ENCODE results near the gene CD99. TPM values are rescaled to one million over a fixed set of nuclear protein-coding genes. Genes with fewer than 3 reads are reported as not detected.

The CD99 gene, protein sequence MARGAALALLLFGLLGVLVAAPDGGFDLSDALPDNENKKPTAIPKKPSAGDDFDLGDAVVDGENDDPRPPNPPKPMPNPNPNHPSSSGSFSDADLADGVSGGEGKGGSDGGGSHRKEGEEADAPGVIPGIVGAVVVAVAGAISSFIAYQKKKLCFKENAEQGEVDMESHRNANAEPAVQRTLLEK
- total RNA-seq (2014; rRNA removed; shearing (Covaris generic)): 463 and 527 TPM in 2 replicates

DNA sequence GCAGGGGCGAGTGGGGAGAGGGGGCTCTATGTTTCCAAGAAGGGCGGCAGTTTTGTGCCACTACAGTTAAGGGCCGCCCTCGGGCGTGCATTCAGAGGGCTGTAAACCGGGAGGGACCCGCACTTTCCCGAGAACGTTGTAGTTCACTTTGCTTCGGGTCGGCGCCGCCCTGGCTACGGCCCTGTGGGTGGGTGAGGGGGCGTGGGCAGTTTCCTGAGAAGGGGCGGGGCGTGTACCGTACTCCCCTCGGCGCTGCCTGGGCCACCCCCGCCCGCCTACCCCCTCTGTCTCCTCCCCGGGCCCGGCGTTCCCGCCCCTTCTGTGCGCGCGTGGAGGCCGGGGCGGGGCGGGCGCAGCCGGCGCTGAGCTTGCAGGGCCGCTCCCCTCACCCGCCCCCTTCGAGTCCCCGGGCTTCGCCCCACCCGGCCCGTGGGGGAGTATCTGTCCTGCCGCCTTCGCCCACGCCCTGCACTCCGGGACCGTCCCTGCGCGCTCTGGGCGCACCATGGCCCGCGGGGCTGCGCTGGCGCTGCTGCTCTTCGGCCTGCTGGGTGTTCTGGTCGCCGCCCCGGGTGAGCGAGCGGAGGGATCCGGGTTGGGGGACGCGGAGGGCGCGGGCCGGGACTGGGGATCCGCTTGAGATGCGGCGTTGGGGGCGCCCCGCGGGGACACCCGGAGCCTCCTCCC lies at the start of gene CD99:
CD99 (plus strand) TSS at position 440 of the 687 bp plus-strand sequence; CDS start at position 506, 66 bp downstream.
- peak within 1 kb of the TSS; percentile 73 for H3K27ac ChIP-seq
- no peaks in the 10 kb centered on the region for H3K27me3 ChIP-seq (replicated peaks)
- H3K36me3 ChIP-seq: peaks cover 31% of the 10 kb centered on the region
- DNase-seq (ENCODE audit: low read depth in 1 of 2, low spot score in 2 of 2): peak; percentile 83 to 94
- no peaks in the 10 kb centered on the region for H3K9me3 ChIP-seq (replicated peaks)
- peaks cover 36% of the 10 kb centered on the region for H3K4me1 ChIP-seq (replicated peaks)
- peak within 1 kb of the TSS; percentile 94 for H3K4me3 ChIP-seq

DNA sequence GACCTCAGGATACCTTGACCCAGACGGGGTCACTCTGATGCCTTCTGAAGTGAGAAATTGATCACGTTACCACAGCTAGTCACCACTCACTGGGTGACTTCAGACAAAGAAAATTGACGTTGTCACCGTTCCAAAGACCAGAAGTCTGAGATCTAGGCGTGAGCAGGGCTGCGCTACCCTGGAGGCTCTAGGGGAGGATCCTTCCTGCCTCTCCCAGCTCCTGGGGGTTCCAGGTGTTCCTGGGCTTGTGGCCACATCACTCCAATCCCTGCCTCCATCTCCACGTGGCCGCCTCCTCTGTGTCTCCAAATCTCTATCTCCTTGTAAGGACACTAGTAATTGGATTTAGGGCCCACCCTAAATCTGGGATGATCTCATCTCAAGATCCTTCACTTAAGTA lies 48.9 kb upstream of the CD99 start:
- Histone ChIP-seq H3K36me3 (0 out of 2 replicates have a peak, but pooled peaks cover 4% of the 10 kb centered on the region), H3K4me1 (replicated peaks) (no peaks in the 10 kb centered on the region), H3K4me3 (no peak overlapping the region), H3K27ac (no peak overlapping the region), H3K9me3 (replicated peaks) (no peaks in the 10 kb centered on the region), H3K27me3 (replicated peaks) (no peaks in the 10 kb centered on the region)
- DNase-seq (ENCODE audit: low read depth in 1 of 2, low spot score in 2 of 2): no peak

DNA sequence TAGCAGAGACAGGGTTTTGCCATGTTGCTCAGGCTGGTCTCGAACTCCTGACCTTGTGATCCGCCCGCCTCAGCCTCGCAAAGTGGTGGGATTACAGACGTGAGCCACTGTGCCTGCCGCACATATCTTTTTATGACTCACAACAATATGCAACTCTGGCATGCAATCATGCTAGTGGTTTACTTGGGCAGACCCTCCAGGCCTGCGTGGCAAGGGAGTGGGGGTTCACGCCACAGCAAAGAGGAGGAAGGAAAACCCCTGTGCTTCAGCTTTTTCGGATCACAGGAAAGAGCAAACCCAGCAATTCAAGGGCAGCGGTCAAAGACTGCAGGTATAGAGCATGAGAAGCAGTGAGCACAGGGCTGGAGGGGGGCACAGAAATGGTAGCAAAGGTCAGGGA lies 48.3 kb upstream of the CD99 start:
- Histone ChIP-seq H3K9me3 (replicated peaks) (no peaks in the 10 kb centered on the region), H3K36me3 (0 out of 2 replicates have a peak, but pooled peaks cover 4% of the 10 kb centered on the region), H3K4me1 (replicated peaks) (no peaks in the 10 kb centered on the region), H3K27me3 (replicated peaks) (no peaks in the 10 kb centered on the region), H3K4me3 (no peak overlapping the region), H3K27ac (no peak overlapping the region)
- no peak for DNase-seq (ENCODE audit: low read depth in 1 of 2, low spot score in 2 of 2)

DNA sequence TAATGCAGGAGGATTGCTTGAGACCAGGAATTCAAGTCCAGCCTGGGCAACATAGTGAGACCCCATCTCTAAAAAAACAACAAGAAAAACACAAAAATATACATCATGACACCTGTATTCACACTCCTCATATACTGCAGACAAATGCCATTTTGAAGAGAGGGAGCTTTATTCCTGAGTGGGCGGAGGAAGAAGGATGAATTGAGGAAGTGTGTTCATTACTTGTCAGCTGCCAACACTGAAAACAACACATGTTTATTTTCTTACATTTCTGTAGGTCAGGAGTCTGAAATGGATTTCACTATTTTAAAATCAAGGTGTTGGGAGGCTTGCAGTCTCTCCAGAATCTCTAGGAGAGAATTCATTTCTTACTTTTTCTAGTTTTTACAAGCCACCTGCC lies 47.2 kb upstream of the CD99 start:
- H3K36me3 ChIP-seq: 0 out of 2 replicates have a peak, but pooled peaks cover 4% of the 10 kb centered on the region
- no peak for DNase-seq (ENCODE audit: low read depth in 1 of 2, low spot score in 2 of 2)

DNA sequence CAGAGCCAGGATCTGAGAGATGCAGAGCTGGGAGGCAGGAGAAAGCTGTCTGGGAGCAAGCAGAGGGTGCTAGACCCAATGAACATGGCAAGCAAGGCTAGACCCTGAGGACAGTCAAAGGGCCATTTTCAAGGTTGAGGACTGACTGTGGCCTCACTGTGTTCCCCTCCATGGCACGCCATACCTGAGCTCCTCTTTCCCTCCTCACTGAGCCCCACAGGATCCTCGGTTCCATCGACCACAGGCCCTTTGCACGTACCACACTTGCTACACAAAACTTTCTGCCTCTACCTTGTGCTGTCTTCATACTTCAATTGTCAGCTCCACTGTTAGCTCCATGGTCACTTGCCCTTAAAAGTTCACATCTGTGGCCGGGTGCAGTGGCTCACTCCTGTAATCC lies 45.5 kb upstream of the CD99 start:
- no peak overlapping the region for H3K4me3 ChIP-seq
- no peaks in the 10 kb centered on the region for H3K4me1 ChIP-seq (replicated peaks)
- DNase-seq (ENCODE audit: low read depth in 1 of 2, low spot score in 2 of 2): no peak
- no peaks in the 10 kb centered on the region for H3K27me3 ChIP-seq (replicated peaks)
- H3K36me3 ChIP-seq: no peaks in the 10 kb centered on the region
- H3K9me3 ChIP-seq (replicated peaks): no peaks in the 10 kb centered on the region
- H3K27ac ChIP-seq: no peak overlapping the region

More for the DNA sequence above, 47.2 kb upstream of the CD99 start:
- H3K27ac ChIP-seq: no peak overlapping the region
- no peaks in the 10 kb centered on the region for H3K27me3 ChIP-seq (replicated peaks)
- H3K4me1 ChIP-seq (replicated peaks): no peaks in the 10 kb centered on the region
- no peaks in the 10 kb centered on the region for H3K9me3 ChIP-seq (replicated peaks)
- H3K4me3 ChIP-seq: no peak overlapping the region

DNA sequence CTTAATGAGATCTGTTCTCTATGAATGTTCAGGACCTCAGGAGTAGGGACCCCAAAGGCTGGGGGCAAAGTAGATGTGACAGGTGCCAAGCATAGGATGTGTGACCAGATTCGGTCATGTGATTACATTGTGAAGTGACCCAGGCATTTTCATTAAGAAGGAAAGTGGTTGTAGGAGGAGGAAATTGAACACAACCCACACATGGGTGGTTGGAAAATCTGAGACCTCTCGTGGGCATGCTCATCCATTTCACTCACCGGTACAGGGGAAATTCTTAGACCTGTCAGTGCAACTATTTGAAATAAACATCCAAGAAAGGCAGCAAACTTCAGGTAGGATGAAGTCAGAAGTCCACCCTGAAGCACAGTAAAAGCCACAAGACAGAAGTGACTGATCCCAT lies 43.5 kb upstream of the CD99 start:
- H3K27ac ChIP-seq: no peak overlapping the region
- DNase-seq (ENCODE audit: low read depth in 1 of 2, low spot score in 2 of 2): no peak

DNA sequence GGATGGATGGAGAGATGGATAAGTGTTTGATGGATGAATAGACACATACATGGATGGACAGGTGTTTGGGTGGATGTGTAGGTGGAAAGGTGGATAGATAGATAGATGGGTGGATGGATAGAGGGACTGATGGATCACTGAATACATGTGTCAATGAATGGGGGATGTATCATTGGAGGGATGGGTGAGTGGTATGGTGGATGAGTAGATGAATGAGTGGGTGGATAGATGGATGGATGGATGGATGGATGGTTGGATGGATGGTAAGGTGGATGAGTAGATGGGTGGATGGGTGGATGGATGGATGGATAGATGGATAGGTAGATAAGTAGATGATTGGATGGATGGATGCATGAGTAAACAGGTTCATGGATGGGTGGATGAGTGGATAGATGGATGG lies 41.1 kb upstream of the CD99 start:
- no peak for DNase-seq (ENCODE audit: low read depth in 1 of 2, low spot score in 2 of 2)
- Histone ChIP-seq H3K9me3 (replicated peaks) (no peaks in the 10 kb centered on the region), H3K27ac (no peak overlapping the region), H3K36me3 (no peaks in the 10 kb centered on the region), H3K4me1 (replicated peaks) (no peaks in the 10 kb centered on the region), H3K27me3 (replicated peaks) (no peaks in the 10 kb centered on the region), H3K4me3 (no peak overlapping the region)

More for the DNA sequence above, 43.5 kb upstream of the CD99 start:
- Histone ChIP-seq H3K36me3 (no peaks in the 10 kb centered on the region), H3K9me3 (replicated peaks) (no peaks in the 10 kb centered on the region), H3K27me3 (replicated peaks) (no peaks in the 10 kb centered on the region), H3K4me3 (no peak overlapping the region), H3K4me1 (replicated peaks) (no peaks in the 10 kb centered on the region)

DNA sequence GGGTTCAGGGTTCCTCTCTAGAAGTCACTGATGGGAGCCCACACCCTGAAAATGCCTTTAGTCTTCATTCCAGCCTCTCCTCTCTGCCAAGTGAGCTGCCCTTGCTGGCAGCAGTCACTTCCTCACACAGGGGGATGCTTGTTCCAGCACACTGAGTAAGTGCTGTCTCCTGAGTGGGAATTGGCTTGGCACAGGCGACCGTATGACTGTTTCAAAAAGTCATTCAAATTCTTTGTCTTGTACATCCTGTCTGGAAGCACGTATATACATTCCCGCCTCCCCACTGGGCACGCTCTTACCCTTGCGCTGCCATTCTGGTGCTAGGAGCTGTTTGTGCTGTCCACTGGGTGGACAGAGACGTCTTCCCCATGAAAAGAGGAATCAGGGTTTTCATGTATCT lies 40.2 kb upstream of the CD99 start:
- no peak for DNase-seq (ENCODE audit: low read depth in 1 of 2, low spot score in 2 of 2)
- Histone ChIP-seq H3K27ac (no peak overlapping the region), H3K4me3 (no peak overlapping the region), H3K36me3 (no peaks in the 10 kb centered on the region), H3K9me3 (replicated peaks) (no peaks in the 10 kb centered on the region), H3K4me1 (replicated peaks) (no peaks in the 10 kb centered on the region), H3K27me3 (replicated peaks) (no peaks in the 10 kb centered on the region)

DNA sequence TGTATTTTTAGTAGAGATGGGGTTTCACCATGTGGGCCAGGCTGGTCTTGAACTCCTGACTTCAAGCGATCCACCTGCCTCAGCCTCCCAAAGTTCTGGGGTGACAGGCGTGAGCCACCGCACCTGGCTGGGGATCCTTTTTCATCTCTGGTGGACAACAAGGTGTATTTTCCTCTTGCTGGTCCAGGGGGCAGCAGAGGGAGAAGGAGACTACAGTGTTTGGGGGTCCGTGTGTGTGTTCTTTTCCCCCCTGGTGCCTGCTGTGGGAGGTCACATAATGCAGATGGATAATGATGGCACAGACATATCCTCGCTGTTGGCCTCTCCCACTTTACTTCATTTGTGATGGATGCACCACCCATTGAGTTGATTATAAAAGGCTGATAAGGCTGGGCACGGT lies 39.0 kb upstream of the CD99 start:
- Histone ChIP-seq H3K9me3 (replicated peaks) (no peaks in the 10 kb centered on the region), H3K27me3 (replicated peaks) (no peaks in the 10 kb centered on the region), H3K27ac (no peak overlapping the region), H3K36me3 (no peaks in the 10 kb centered on the region), H3K4me1 (replicated peaks) (no peaks in the 10 kb centered on the region), H3K4me3 (no peak overlapping the region)
- no peak for DNase-seq (ENCODE audit: low read depth in 1 of 2, low spot score in 2 of 2)

DNA sequence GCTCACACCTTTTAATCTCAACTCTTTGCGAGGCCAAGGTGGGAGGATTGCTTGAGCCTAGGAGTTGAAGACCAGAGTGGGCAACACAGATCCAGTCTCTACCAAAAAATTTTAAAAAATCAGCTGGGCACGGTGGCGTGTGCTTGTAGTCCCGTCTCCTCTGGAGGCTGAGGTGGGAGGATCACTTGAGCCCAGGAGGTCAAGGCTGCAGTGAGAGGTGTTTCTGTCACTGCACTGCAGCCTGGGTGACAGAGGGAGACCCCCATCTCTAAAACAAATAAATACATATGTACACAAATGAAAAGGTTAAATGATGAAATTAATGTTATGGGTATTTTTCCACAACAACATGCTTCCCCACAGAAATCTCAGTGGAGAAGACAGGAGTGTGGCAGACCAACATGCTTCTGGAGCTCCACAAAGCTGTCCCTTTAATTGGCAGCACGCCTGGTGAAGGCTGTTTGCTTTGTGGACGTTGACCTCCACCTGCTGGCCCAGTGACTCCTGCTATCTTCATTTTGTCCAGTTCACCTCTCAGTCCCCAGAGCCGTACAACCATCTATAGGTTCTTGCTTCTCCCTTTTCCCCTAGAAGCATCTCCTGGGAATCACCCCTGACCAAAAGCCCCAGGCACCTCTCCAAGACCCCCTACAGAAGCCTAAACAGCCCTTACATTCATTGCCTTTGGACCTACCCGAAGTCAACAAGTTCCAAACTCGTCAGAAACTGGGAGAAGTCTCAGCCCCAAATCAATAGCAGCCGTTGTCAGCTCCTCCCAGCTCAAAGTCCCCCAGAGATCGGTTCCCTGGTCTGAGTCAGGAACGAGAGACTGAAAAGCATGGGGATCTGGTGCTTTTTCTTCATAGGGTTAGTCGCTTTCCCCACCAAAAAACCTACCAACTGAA lies 36.4 kb upstream of the CD99 start:
- H3K9me3 ChIP-seq (replicated peaks): no peaks in the 10 kb centered on the region
- DNase-seq (ENCODE audit: low read depth in 1 of 2, low spot score in 2 of 2): no peak
- H3K4me3 ChIP-seq: no peak overlapping the region

DNA sequence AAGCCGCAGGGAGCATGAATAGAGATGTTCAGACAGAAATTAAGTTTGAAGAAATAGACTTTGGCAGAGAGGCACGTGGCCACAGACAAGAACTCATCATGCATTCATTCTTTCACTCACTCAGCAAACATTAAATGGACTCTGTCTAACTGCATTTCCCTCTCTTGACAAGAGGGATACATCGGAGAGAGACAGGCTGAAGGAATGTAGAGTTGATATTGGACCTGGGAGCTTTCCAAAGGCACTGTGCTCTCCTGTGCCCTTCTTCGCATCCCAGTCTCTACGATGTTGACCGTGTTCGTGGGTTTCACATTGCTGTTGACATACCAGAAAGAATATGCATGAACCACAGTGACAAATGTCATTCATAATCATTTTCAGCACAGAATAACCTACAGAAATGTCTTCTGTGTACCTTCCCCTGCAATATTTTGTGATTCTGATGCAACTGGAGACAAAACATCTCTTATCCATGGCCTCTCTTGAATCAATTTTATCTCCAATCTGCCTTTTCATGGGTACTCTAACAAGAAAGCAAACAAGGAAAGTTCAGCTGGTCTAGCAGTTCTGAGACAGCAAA lies 34.7 kb upstream of the CD99 start:
- no peak for DNase-seq (ENCODE audit: low read depth in 1 of 2, low spot score in 2 of 2)
- no peaks in the 10 kb centered on the region for H3K36me3 ChIP-seq
- no peak overlapping the region for H3K4me3 ChIP-seq
- no peaks in the 10 kb centered on the region for H3K4me1 ChIP-seq (replicated peaks)
- no peaks in the 10 kb centered on the region for H3K9me3 ChIP-seq (replicated peaks)
- no peaks in the 10 kb centered on the region for H3K27me3 ChIP-seq (replicated peaks)
- H3K27ac ChIP-seq: no peak overlapping the region

More for the DNA sequence above, 36.4 kb upstream of the CD99 start:
- no peaks in the 10 kb centered on the region for H3K27me3 ChIP-seq (replicated peaks)
- no peak overlapping the region for H3K27ac ChIP-seq
- no peaks in the 10 kb centered on the region for H3K4me1 ChIP-seq (replicated peaks)
- H3K36me3 ChIP-seq: no peaks in the 10 kb centered on the region

DNA sequence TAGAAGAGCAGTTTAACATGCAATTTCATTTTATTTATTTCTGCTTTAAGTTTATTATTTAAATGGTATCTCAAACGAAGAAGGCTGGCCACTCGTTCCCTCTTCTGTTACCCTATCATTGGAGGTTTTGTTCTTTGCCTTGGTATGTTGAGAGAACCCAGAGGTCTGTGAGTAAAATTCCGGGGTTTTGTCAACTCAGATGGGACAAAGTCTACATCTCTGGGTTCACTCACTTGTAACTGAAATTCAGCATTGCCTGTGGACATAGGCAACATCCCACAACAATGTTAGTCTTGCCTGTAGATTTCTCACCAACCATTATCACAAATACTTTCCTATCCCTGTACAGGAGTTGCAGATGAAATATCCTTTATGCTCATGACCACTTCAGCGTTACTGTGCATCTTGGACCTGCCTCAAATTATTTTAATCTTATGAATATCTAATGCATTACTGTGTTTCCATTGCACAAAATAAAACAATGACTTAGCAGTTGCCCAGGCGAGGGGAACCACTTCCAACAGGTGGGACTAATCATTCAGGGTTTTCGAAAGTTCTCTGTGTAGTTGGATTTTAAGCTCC lies 33.5 kb upstream of the CD99 start:
- H3K27ac ChIP-seq: no peak overlapping the region
- H3K9me3 ChIP-seq (replicated peaks): no peaks in the 10 kb centered on the region
- no peak overlapping the region for H3K4me3 ChIP-seq
- no peaks in the 10 kb centered on the region for H3K4me1 ChIP-seq (replicated peaks)
- no peak for DNase-seq (ENCODE audit: low read depth in 1 of 2, low spot score in 2 of 2)
- H3K36me3 ChIP-seq: no peaks in the 10 kb centered on the region
- H3K27me3 ChIP-seq (replicated peaks): no peaks in the 10 kb centered on the region

DNA sequence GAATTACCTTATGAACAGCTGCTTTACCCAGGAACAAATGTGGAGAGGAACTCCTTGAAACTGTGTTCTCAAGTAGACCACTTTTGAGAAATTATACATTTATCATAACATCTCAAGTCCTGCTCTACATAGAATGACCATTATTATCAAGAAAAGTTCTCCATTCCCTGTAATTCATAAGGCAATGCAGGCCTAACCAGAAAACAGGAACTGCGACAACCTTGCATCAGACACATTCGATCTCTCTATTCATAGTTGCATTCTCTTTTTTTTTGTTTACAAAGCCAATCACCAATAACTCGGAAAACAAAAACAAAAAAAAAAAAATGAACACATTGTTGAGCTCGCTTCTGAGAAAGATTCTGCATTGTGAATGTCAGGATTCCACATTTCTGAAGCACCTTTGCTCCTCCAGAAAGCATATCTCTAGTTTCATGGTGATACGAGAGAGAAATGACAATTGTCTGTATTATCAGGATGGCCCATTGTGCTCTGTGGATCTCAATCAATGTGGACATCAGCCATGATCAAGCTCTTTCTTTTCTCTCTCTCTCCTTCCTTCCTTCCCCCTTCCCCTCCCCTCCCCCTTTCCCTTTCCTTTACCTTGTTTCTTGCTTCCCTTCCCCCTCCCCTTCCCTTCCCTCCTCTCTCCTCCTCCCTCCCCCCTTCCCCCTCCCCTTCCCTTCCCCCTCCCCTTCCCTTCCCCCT lies 32.4 kb upstream of the CD99 start:
- H3K4me3 ChIP-seq: no peak overlapping the region
- H3K9me3 ChIP-seq (replicated peaks): no peaks in the 10 kb centered on the region
- no peaks in the 10 kb centered on the region for H3K4me1 ChIP-seq (replicated peaks)
- no peaks in the 10 kb centered on the region for H3K36me3 ChIP-seq
- no peak overlapping the region for H3K27ac ChIP-seq
- no peak for DNase-seq (ENCODE audit: low read depth in 1 of 2, low spot score in 2 of 2)
- H3K27me3 ChIP-seq (replicated peaks): no peaks in the 10 kb centered on the region

Data from SJSA1 (cell line).